ENCODE results near the gene SPECC1L.
A peak's percentile ranks its signal among the peaks of the same experiment; 100 is the strongest.

Gene SPECC1L

GRCh38 chr22:24426436-24426835, 155.8 kb downstream of the SPECC1L start:
- Histone ChIP-seq H3K79me2 (ENCODE audit: insufficient read depth, low read length) (peaks cover 32% of the 10 kb centered on the region), H2AFZ (ENCODE audit: low read depth, low read length) (no peak overlapping the region), H3K4me1 (ENCODE audit: insufficient read depth, low read length) (peaks cover 68% of the 10 kb centered on the region), H4K20me1 (ENCODE audit: insufficient read depth, low read length) (no peaks in the 10 kb centered on the region), H3K4me2 (ENCODE audit: insufficient read depth, low read length) (peak overlapping the region; percentile 71), H3K27ac (ENCODE audit: low read length) (peak overlapping the region; percentile 95), H3K4me3 (ENCODE audit: low read depth in 1 of 2, low read length in 2 of 2) (peak overlapping the region in 1 of 2 experiments; percentile 54; a peak in 2 of 4 replicates), H3K9me3 (ENCODE audit: insufficient read depth, low read length, severe bottlenecking) (no peaks in the 10 kb centered on the region), H3K36me3 (ENCODE audit: insufficient read depth, low read length) (no peaks in the 10 kb centered on the region), H3K9ac (ENCODE audit: low read depth, low read length) (peak overlapping the region; percentile 82), H3K27me3 (ENCODE audit: insufficient read depth, low read length, poor library complexity) (no peaks in the 10 kb centered on the region)
- ATAC-seq (ENCODE audit: insufficient read depth, low read depth) (no peak), DNase-seq (peak; percentile 41)
- TF ChIP-seq EZH2 (IDR thresholded peaks at IDR 0.05; ENCODE audit: borderline replicate concordance, low read depth, low read length, severe bottlenecking), result no peak
- TF ChIP-seq CTCF (IDR thresholded peaks at IDR 0.05; ENCODE audit: borderline replicate concordance, extremely low read depth, low read length, poor library complexity, severe bottlenecking), result no peak

GRCh38 chr22:24426851-24427499, 156.3 kb downstream of the SPECC1L start:
- Histone ChIP-seq H3K9me3 (ENCODE audit: insufficient read depth, low read length, severe bottlenecking) (no peaks in the 10 kb centered on the region), H3K4me2 (ENCODE audit: insufficient read depth, low read length) (peak overlapping the region; percentile 71), H3K79me2 (ENCODE audit: insufficient read depth, low read length) (peaks cover 36% of the 10 kb centered on the region), H2AFZ (ENCODE audit: low read depth, low read length) (peak overlapping the region; percentile 42), H4K20me1 (ENCODE audit: insufficient read depth, low read length) (no peaks in the 10 kb centered on the region), H3K9ac (ENCODE audit: low read depth, low read length) (peak overlapping the region; percentile 82), H3K4me3 (ENCODE audit: low read depth in 1 of 2, low read length in 2 of 2) (peak overlapping the region in 1 of 2 experiments; percentile 54; a peak in 3 of 4 replicates), H3K36me3 (ENCODE audit: insufficient read depth, low read length) (no peaks in the 10 kb centered on the region), H3K4me1 (ENCODE audit: insufficient read depth, low read length) (peaks cover 74% of the 10 kb centered on the region), H3K27me3 (ENCODE audit: insufficient read depth, low read length, poor library complexity) (no peaks in the 10 kb centered on the region), H3K27ac (ENCODE audit: low read length) (peak overlapping the region; percentile 95)
- DNase-seq (peak; percentile 46), ATAC-seq (ENCODE audit: insufficient read depth, low read depth) (no peak)
- TF ChIP-seq EZH2 (IDR thresholded peaks at IDR 0.05; ENCODE audit: borderline replicate concordance, low read depth, low read length, severe bottlenecking) (no peak), CTCF (IDR thresholded peaks at IDR 0.05; ENCODE audit: borderline replicate concordance, extremely low read depth, low read length, poor library complexity, severe bottlenecking) (no peak)

GRCh38 chr22:24427500-24428164, 157.0 kb downstream of the SPECC1L start, which contains the start of gene ADORA2A:
ADORA2A (plus strand) TSS chr22:24427599; CDS start chr22:24433405, 5,806 bp downstream.
- H3K27ac ChIP-seq (ENCODE audit: low read length), result peak within 1 kb of the TSS; percentile 95
- peaks cover 41% of the 10 kb centered on the region for H3K79me2 ChIP-seq (ENCODE audit: insufficient read depth, low read length)
- H2AFZ ChIP-seq (ENCODE audit: low read depth, low read length), result peak within 1 kb of the TSS; percentile 71
- H3K9me3 ChIP-seq (ENCODE audit: insufficient read depth, low read length, severe bottlenecking), result no peaks in the 10 kb centered on the region
- peak; percentile 96 for DNase-seq
- H3K4me3 ChIP-seq (ENCODE audit: low read depth in 1 of 2, low read length in 2 of 2), result peak within 1 kb of the TSS in 1 of 2 experiments; percentile 54; a peak in 3 of 4 replicates
- H3K9ac ChIP-seq (ENCODE audit: low read depth, low read length), result peak within 1 kb of the TSS; percentile 82
- H3K4me2 ChIP-seq (ENCODE audit: insufficient read depth, low read length), result peak within 1 kb of the TSS; percentile 71
- no peaks in the 10 kb centered on the region for H3K36me3 ChIP-seq (ENCODE audit: insufficient read depth, low read length)
- H3K27me3 ChIP-seq (ENCODE audit: insufficient read depth, low read length, poor library complexity), result no peaks in the 10 kb centered on the region
- ATAC-seq (ENCODE audit: insufficient read depth, low read depth), result peak; percentile 85
- TF ChIP-seq EZH2 (IDR thresholded peaks at IDR 0.05; ENCODE audit: borderline replicate concordance, low read depth, low read length, severe bottlenecking), result no peak
- TF ChIP-seq CTCF (IDR thresholded peaks at IDR 0.05; ENCODE audit: borderline replicate concordance, extremely low read depth, low read length, poor library complexity, severe bottlenecking), result no peak
- no peaks in the 10 kb centered on the region for H4K20me1 ChIP-seq (ENCODE audit: insufficient read depth, low read length)
- H3K4me1 ChIP-seq (ENCODE audit: insufficient read depth, low read length), result peaks cover 80% of the 10 kb centered on the region
